ENCODE measurements around the gene GALNT6. TPM values are rescaled to one million over a fixed set of nuclear protein-coding genes. Genes with fewer than 3 reads are reported as not detected.
"Not testable (repeated sequence)": the region's sequence is repeated elsewhere in the genome, so short reads cannot be mapped to it uniquely, and the experiment has no call there.

Gene GALNT6
- polyA plus RNA-seq, 5 donors, result 1.4 to 3.3 (median 2.0) TPM

- no peak for DNase-seq
These were observed 67.8 kb downstream of the GALNT6 start for GRCh38 chr12:51323317-51323960.

GRCh38 chr12:51322452-51322851 is 68.8 kb downstream of the GALNT6 start:
- DNase-seq, result no peak

GRCh38 chr12:51321882-51322281 is 69.3 kb downstream of the GALNT6 start:
- no peak for DNase-seq

- no peak for DNase-seq
These were observed 70.4 kb downstream of the GALNT6 start for GRCh38 chr12:51320695-51321320.

- no peak for DNase-seq
These were observed 70.9 kb downstream of the GALNT6 start for GRCh38 chr12:51320311-51320694.

- DNase-seq, result no peak
These were observed 72.2 kb downstream of the GALNT6 start for GRCh38 chr12:51318846-51319599.

- not testable (repeated sequence) for DNase-seq
These were observed 73.0 kb downstream of the GALNT6 start for GRCh38 chr12:51318057-51318806.

GRCh38 chr12:51311389-51311788 is 79.8 kb downstream of the GALNT6 start:
- DNase-seq, result no peak

GRCh38 chr12:51307655-51308593 is 83.3 kb downstream of the GALNT6 start:
- no peak for DNase-seq

GRCh38 chr12:51306507-51306906 is 84.7 kb downstream of the GALNT6 start:
- DNase-seq, result no peak

Other genes starting within 250 kb of the GALNT6 start
- gene TFCP2, start 218.3 kb downstream of the GALNT6 start, polyA plus RNA-seq (ENCODE audit: insufficient read depth in 1 of 5, insufficient read length in 5 of 5, low replicate concordance in 1 of 5), result 10 to 100 TPM; 48.3 to 54.9 (median 53.3) TPM
- 10 to 100 TPM in 4 of 5 donors, 1 to 10 TPM in 1; 8.5 to 17.4 (median 12.5) TPM for gene POU6F1, start 173.3 kb downstream of the GALNT6 start, polyA plus RNA-seq (ENCODE audit: insufficient read depth in 1 of 5, insufficient read length in 5 of 5, low replicate concordance in 1 of 5)
- 100 to 1,000 TPM; 197 to 236 (median 206) TPM for gene DAZAP2, start 152.6 kb downstream of the GALNT6 start, polyA plus RNA-seq (ENCODE audit: insufficient read depth in 1 of 5, insufficient read length in 5 of 5, low replicate concordance in 1 of 5)
- 10 to 100 TPM; 20.0 to 25.4 (median 20.8) TPM for gene SMAGP, start 121.0 kb downstream of the GALNT6 start, polyA plus RNA-seq (ENCODE audit: insufficient read depth in 1 of 5, insufficient read length in 5 of 5, low replicate concordance in 1 of 5)
- gene BIN2, start 67.2 kb downstream of the GALNT6 start, polyA plus RNA-seq (ENCODE audit: insufficient read depth in 1 of 5, insufficient read length in 5 of 5, low replicate concordance in 1 of 5), result 1 to 10 TPM; 4.6 to 6.5 (median 6.1) TPM
- gene CELA1, start 44.7 kb downstream of the GALNT6 start, polyA plus RNA-seq (ENCODE audit: insufficient read depth in 1 of 5, insufficient read length in 5 of 5, low replicate concordance in 1 of 5), result not detected
- 1 to 10 TPM; 1.1 to 2.9 (median 1.7) TPM for gene SLC4A8, start 33.4 kb upstream of the GALNT6 start, polyA plus RNA-seq (ENCODE audit: insufficient read depth in 1 of 5, insufficient read length in 5 of 5, low replicate concordance in 1 of 5)
- gene SCN8A, start 199.8 kb upstream of the GALNT6 start, polyA plus RNA-seq (ENCODE audit: insufficient read depth in 1 of 5, insufficient read length in 5 of 5, low replicate concordance in 1 of 5), result 1 to 10 TPM; 1.1 to 1.4 (median 1.4) TPM

Measured in right lung (tissue), 5 donors.